OCI-LY3 (cell line): Measurements from ENCODE around the gene BMP10.

Experiments
- CTCF ChIP-seq: fragments of 200-600, 300-600 bp; sonication (generic); IDR thresholded peaks from 2 replicates; pipeline ENCODE4 v1.5.1; 2014; ENCODE audit warnings: antibody characterized with exemption, low read length, low read depth
- EZH2phosphoT487 ChIP-seq: fragments of 200-600 bp; shearing (Covaris generic); IDR thresholded peaks from 2 replicates; pipeline ENCODE4 v1.6.1; 2018; ENCODE audit warnings: antibody characterized with exemption, mixed run types, low read depth

GRCh38 chr2:68860111-68860510, 11.1 kb downstream of the BMP10 start:
- TF ChIP-seq CTCF = no peak
- TF ChIP-seq EZH2phosphoT487 = no peak
